Epithelial cell of prostate (primary cell): Measurements from ENCODE around the gene THRB.

Experiments
- DNase-seq: peaks from one replicate; pipeline ENCODE4 v3.0.0-alpha.2; 2011; ENCODE audit warnings: low read depth, low spot score
- H3K27ac ChIP-seq: fragments of 450-650 bp; 2 replicates; pipeline ENCODE4 v1.5.1; 2017; ENCODE audit warnings: mild to moderate bottlenecking

Gene THRB

DNA sequence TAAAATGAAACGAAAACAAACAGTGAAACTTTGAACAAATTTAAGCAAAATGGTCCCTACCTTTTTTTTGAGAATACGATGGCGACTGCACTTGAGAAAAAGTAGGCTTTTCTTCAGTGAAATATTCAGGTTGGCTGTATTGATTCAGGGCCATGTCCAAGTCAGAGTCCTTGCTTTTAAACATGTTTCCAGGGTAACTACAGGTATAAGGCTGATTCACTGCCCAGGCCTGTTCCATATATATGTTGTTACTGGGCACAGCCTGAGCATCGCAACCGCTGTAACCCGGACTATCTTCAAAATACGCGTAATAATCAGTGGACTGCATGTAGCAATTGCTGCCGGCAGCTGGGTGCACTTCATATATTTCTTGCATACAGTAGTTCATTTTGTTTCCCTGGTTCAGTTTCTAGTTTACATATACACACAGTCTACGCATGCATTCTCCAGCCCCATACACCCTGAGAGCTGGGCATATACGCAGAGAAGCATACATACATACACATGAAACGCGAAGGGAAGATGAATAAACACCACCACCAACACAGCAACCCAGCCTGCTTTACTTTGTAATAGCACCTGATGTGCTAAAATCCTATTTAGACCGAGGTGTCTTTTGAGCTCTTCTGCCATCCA is 329.6 kb downstream of the THRB start:
- no peak overlapping the region for H3K27ac ChIP-seq
- DNase-seq = no peak

DNA sequence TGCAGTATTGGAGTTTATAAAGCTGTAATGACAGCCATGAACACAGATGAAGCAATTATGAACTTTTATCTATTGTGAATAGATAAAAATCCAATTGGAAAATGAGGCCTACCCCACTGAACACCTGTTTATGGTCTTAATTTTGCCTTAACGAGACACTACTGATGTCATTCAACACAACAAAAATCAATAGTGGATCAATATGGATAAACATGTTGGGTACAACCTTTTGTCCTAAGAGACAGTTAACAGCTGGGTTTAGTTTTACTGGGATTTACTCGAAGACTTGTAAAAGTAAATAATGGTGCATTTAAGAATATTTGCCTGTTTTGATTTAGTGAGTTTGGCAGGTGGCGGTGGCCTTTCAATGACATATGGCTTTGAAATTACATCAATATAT is 331.7 kb downstream of the THRB start:
- DNase-seq = no peak
- H3K27ac ChIP-seq = no peak overlapping the region

DNA sequence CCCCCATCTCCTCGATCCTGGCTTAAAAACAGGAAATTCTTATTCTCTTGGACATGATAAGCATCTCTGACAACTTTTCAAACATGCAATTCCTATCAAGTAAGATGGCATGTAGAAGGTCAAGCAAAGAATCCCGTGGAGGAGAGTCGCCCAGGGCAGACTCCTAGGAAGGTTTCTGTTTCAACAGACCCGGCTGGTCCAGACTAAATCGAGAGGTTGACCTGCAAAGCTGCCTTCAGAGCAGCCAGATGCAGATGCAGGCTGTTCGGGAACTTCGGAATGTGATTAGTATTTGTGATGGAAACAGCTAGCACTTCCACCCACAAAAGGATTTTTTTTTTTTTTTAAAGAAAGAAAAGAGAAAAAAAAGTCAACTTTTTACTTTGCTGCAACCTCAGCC is 332.8 kb downstream of the THRB start:
- no peak overlapping the region for H3K27ac ChIP-seq
- no peak for DNase-seq

DNA sequence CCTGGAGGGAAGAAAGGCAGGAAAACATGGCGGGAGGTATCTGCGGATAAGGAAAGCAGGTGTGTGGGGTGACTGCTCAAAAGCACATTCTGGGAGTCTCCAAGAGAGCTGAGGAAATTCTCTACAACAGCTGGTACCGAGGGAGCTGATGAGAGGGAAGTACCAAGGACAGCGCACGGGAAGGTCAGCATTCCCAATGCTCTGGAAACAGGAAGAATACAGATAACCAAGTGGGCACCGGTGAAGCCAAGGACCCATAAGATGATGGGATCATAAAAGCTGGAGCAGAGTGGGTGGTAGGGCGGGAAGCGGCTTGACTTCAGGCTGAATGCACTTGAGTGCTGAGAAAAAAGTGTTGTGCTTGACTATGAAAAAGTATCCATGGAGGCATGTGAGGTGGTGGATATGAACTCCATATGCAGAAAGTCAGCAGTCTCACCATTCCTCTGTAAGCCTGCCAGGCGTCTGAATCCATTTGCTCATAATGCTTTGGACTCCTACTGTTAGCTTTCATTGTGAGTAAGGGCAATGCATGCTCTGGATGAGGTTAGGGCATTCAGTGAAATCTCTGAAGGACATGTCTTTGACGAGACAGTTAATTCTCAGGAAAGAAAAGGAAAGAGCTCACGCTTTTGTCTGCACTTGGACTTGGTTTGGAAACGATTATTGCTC is 334.1 kb downstream of the THRB start:
- no peak for DNase-seq
- H3K27ac ChIP-seq = no peak overlapping the region

DNA sequence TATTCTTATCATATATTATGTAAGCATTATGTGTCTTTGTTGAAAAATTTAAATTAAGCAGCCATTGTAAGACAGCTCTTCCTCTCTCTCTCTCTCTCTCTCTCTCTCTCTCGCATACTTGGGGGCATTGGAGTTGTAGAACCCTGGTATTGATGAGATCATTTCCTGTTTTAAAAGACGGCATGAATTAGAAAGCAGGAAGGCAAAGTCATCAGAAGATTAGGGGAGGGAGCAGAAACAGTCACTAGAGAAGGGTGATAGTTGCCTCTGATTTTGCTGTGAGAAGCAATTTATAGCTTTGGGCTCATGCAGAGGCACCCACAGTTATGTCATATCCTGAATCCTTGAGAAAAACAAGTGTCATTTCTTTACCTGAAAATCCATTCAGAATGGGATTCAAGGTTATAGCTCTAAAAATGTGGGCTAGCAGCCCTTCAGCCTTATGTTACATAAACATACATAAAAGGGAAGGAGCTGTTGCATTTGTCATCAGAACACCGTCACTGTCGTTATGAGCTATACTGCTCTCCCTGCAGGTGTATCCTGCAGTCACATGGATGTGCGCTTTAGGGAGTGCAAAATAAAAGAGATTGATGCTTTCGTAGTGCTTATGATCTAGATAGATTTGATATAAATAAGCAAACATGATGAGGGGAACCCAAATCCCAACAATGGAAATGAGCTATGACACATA is 335.7 kb downstream of the THRB start:
- DNase-seq = no peak
- H3K27ac ChIP-seq = no peak overlapping the region

DNA sequence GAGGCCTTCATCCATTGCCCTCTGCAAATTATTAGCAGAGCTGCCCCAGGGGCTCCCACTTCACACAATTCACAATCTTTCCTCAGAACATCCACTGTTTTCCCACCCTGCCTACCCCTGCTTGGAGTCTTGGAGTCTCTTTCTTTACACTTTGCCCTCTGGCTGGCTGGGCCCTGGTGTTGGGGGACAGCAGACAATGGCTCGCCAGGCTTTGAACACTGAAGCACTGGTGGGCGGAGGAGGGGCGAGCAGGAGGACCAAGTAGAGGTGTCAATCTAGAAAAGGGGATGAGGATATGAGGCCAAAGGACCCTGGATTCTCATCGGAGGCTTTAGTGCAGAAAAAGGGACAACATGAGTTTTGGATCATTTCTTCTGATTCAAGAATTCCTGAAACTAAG is 337.5 kb downstream of the THRB start:
- no peak overlapping the region for H3K27ac ChIP-seq
- DNase-seq = no peak

DNA sequence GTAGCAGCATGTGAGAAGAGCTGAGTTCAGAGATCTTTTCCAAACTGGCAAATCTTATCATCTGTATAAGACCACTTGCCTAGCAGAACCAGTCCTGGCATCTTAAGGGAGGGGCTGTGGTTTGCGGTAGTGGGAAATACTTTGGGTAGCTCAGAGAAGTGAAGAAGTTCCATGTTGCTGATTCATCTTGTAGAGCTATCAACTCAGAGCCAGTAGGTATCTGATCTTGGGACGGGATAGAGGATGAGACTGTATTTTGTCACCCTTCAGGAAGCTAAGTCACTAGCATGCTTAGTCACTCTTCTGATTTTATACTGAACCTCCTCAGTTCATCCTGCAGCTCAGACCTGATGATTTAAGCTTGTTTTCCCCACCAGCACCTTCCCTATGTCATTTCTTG is 338.2 kb downstream of the THRB start:
- DNase-seq = peak; percentile 31

DNA sequence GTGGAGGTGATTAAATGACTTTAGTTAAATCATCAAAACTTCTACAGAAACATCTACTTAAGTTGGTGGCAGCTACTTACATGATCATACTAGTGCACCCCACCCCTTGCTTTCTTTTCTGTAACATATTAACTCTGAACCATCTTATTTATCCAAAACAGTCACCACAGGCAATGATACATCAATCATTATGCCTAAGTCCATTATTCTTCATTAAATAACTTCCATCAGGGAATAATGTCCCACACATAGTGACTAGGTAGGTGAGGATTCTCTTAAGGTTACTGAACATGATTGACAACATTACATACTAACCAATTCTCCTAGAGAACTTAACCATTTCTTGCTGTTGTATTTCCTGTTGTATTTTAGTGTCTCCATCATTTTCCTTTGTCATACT is 339.4 kb downstream of the THRB start:
- no peak overlapping the region for H3K27ac ChIP-seq
- no peak for DNase-seq

More for the DNA sequence above, 338.2 kb downstream of the THRB start:
- peak overlapping the region; percentile 5 for H3K27ac ChIP-seq

DNA sequence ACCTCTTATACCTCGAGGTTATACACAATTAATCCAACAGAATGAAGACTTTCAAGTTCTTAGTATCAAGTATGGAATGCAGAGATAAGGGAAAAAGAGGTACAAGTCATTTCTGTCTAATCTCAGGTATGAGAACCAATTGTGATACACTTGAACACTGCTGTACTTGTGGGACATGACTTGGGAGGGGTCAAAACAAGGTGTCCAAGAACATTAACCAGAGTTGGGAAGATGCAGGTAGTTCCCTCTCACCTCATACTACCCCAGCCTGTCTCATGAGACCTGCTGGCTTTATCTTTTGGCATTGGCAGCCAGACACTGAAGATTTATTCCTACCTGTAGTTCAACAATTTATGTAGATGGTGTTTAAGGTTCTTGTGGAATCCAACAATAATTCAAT is 339.9 kb downstream of the THRB start:
- H3K27ac ChIP-seq = no peak overlapping the region
- no peak for DNase-seq

DNA sequence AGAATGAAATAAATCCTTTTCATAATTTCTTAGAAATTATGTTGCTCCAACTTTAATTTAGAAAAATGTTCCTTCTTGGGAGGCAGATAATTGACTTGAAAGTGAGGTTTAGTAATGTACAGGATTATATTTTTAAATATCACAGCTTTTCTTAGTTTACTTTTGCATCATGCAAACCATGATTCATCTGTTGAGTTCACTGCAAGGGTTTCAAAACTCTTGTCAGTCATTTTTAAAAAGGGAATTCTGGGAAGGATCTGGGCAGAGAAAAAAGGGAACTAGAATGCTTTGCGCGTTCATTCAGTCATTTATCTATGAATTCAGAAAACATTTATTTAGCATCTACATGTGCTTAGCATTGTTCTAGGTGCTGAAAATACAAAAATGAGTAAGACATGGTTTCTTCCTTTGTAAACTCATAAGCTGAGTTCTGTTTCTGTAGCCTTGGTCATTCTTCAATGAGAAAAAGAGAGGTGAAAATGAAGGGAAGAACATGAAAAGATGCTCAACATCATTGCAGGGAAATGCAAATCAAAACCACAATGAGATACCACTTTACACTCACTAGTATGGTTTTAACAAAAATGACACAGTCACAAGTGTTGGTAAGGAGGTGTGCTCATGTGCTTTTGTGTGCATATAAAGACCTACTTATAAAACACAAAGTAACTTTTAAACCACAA is 340.5 kb downstream of the THRB start:
- H3K27ac ChIP-seq = peak overlapping the region; percentile 15
- no peak for DNase-seq

DNA sequence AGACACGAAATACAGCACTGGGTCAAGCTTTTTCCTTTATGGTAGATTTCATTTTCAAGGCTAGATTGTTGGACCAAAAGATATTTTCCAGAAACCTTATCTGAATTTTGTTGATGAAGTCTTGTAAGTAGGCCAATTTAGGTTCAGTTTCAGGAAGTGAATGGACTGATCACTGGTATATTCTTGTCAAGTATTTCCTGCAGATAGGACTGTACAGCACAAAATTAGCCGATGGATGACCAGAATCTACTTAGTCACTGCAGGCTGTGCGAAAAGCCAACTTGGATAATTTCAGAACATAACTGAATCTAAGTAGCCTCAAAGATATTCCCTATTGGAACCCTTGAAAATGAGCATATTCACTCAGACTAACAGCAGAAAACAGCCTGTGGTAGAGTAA is 343.1 kb downstream of the THRB start:
- no peak for DNase-seq
- H3K27ac ChIP-seq = no peak overlapping the region

DNA sequence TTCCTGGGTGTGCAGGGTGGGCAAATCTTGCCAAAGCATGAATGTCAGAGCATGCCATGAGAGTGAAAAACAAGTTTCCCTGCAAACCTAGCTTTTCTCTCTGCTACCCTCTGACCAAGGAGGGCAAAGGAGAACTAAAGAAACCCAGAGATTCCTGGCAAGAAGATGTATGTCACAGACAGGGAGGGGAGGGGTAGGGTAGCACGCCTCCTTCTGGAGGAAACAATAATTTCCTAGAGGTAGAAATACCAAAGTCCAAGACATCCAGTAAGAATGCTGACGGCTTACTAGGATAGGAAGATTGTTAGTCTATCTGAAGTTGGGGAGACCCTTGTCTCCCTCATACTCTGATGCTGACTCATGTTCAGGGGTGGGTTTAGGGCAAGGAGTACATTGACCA is 345.6 kb downstream of the THRB start:
- DNase-seq = no peak
- H3K27ac ChIP-seq = no peak overlapping the region

DNA sequence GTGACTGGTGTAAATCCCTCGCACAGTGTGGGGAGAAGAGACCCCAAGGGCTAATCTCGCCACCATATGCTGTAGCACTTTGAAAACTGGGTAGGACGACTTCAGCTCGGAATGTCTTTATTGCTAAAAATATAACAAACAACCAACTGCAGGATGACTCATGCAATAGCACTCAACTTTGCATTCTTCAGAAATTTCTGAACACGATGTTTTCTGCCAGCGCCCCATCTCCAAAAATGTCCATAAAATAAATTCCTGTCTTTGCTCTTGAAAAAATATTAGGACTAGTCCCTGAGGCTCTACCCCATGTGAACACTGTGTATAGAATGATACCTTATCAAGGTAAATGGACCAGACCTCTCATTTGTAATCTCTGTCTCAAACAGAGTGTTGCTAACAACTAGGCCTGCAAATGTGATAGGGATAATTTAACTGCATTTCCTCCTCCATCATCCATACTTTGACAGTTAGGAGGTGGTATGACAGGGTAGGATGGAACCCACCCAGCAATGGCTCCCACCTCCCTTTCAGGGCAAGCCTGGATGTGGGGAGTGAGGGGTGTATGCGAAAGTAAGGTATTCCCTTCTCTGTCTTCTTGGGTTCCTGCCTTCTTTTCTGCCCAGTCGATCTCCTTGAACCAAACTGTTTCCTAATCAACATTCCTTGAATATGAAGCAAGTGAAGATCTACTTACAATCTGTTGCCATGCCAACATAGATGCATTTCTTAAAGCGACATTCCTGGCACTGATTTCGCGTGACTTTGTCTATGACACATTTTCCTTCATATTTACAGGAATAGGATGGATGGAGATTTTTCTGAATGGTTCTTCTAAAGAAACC is 348.4 kb downstream of the THRB start:
- no peak for DNase-seq
- H3K27ac ChIP-seq = peak overlapping the region; percentile 26

DNA sequence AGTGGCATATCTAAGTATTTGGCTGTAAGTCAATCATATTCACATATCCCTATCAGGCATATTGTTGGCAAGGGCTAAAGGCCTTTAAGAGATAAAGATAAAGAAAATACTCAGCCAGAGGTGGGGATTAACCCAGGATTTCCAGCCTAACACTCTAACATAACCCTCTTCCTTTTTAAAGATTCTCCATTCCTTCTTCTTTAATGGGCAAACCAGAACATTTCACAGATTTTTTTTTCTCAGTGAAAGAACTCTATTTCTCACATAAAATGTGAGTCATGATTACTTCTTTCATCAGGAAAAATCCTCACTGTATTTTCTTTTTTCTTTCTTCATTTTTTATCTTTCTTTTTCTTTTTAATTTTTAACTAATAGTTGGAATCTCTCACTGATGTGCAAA is 349.2 kb downstream of the THRB start:
- DNase-seq = no peak
- H3K27ac ChIP-seq = peak overlapping the region; percentile 26

DNA sequence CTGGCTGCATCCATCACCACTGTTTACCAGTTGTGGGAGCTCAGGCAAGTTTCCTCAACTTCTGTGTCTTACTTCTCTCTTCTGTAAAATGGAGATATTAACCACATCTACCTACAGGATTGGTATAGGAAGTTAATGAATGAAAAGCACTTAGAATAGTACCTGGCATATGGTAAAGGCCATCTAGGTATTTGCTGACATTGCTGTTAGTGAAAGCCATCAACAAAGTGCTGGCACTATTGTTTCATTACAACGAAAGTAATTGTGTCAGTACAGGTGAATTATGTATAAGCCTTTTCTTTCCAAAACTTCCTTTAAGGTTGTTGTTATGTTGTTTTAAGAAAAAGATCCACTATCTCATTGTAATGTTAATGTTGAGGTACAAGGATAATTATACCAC is 352.5 kb downstream of the THRB start:
- H3K27ac ChIP-seq = no peak overlapping the region

DNA sequence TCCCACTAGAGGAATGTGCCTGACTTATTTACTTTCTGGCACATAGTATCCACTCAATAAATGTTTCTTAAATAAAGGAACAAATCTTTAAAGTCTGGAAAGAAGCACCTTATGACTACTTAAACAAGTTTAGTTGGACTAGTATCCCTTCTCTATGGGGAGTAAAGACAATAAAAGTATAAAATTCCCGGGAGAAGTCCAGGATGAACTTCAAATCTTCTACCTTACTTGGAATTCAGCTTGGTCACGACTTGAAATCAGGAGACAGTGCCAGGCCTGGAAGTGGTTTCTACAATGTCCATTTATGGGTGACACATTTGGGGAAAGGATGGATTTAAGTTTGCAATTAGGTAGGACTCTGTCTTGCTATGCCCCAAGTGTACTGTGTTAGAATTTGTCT is 353.1 kb downstream of the THRB start:
- no peak overlapping the region for H3K27ac ChIP-seq
- no peak for DNase-seq

More for the DNA sequence above, 352.5 kb downstream of the THRB start:
- no peak for DNase-seq

DNA sequence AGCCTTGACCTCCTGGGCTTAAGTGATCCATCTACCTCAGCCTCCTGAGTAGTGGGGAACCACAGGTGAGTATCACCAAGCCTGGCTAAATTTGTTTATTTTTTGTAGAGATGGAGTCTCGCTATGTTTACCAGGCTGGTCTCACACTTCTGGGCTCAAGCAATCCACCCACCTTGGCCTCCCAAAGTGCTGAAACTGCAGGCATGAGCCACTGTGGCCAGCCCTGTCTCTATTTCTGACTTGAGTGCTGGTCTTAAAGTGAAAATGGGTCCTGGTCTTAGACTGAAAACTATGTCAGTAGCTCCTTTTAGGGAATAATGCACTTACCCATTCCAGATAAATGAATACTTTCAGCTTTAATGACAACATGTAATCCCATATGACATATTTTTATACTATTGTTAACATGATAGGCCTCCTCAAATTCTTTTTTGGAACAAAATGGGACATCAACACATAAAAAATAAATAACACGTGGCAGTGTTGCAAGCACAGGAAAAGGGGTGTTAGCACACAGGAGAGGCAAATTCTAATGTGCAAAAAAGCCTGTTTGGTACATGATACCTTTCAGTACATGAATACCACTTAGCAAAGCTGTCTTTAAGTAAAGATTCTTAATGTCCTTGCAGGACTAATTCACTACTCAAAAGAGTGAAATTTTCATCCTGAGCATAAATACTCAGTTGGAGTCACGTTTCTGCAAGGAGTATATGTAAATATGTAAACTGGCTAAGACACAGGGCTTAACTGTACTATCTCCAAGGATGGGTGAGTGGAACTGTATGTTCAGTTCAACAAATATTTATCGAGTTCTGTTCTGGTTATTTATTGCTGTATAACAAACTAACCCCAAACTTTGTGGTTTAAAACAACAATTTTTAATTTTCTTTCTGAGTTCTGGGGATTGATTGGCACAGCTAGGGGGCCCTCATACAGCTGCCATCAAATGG is 354.9 kb downstream of the THRB start:
- no peak for DNase-seq

DNA sequence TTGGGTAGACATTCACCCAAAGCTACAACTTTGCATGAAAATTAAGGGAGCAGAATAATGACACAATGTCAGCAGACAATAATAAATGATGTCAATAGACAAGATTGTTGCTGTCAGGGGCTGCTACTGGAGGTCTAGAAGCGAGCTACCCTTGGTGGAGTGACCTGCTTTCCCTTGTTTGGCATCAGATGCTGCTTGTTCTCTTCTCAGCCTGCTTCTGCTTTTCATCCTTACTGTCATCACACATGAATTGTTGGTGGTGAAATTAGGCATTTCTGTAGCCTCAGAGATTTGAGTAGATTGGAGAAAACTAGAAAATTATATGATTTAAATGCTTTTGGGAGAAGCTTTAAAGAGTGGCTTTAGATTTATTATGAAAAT is 355.8 kb downstream of the THRB start:
- no peak for DNase-seq
- no peak overlapping the region for H3K27ac ChIP-seq

More for the DNA sequence above, 354.9 kb downstream of the THRB start:
- no peak overlapping the region for H3K27ac ChIP-seq
